Tibial nerve (tissue), 4 donors: Measurements from ENCODE around the gene MAP3K15.

Experiments
- EP300 ChIP-seq, 2 donors: sonication (generic); formaldehyde crosslinking; IDR thresholded peaks; one replicate each; pipeline ENCODE4 v1.6.1; 2017; ENCODE audit warnings: antibody characterized with exemption in 2 of 2, mild to moderate bottlenecking in 1 of 2
- POLR2A ChIP-seq, 2 donors: fragments of 450-650 bp; IDR thresholded peaks; one replicate each; pipeline ENCODE4 v1.6.1; 2017; ENCODE audit warnings: antibody characterized with exemption in 2 of 2, mild to moderate bottlenecking in 2 of 2, moderate library complexity in 2 of 2
- TF ChIP-seq, protein P1 (sequence below), 5 experiments: fragments of 200-600 bp in 3 of 5; fragments of 450-650 bp in 2 of 5; sonication (generic) in 3 of 5; IDR thresholded peaks; one replicate each; pipeline ENCODE4 v1.5.1; 2016 to 2019; ENCODE audit warnings: antibody characterized with exemption in 5 of 5, mild to moderate bottlenecking in 3 of 5, moderate library complexity in 2 of 5

DNA sequence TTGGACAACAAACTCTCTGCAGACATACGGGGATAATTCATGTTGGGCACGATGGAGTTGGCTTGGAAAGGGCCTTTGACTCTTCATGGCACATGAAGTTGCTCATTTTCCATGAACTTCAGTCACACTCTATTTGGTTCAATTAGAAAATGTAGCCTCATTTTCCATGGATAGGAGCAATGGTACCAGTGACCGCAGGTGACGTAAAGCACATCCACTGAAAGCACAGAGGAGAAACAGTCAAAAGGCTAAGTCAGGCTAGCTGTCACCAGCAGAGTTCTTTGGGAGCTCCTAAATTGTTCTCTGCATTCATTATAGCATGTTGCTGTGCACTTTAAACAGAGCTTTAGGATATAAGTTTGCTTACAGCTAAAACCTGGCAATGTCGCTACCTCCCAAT, 39.9 kb upstream of the MAP3K15 start:
- TF ChIP-seq, protein P1, sequence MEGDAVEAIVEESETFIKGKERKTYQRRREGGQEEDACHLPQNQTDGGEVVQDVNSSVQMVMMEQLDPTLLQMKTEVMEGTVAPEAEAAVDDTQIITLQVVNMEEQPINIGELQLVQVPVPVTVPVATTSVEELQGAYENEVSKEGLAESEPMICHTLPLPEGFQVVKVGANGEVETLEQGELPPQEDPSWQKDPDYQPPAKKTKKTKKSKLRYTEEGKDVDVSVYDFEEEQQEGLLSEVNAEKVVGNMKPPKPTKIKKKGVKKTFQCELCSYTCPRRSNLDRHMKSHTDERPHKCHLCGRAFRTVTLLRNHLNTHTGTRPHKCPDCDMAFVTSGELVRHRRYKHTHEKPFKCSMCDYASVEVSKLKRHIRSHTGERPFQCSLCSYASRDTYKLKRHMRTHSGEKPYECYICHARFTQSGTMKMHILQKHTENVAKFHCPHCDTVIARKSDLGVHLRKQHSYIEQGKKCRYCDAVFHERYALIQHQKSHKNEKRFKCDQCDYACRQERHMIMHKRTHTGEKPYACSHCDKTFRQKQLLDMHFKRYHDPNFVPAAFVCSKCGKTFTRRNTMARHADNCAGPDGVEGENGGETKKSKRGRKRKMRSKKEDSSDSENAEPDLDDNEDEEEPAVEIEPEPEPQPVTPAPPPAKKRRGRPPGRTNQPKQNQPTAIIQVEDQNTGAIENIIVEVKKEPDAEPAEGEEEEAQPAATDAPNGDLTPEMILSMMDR (IDR thresholded peaks at IDR 0.05), result no peak
- TF ChIP-seq POLR2A (IDR thresholded peaks at IDR 0.05), result no peak
- no peak for TF ChIP-seq EP300 (IDR thresholded peaks at IDR 0.05)
